Keratinocyte (primary cell): ENCODE measurements around the gene TH. TPM values are rescaled to one million over a fixed set of nuclear protein-coding genes. Genes with fewer than 3 reads are reported as not detected.

ENCODE experiments used
- DNase-seq: peaks from one replicate; pipeline ENCODE4 v3.0.0-alpha.2; 2011; ENCODE audit warnings: low read depth, missing footprints, low spot score
- FAIRE-seq: peaks from 2 replicates; lab custom pipeline; 2011; peaks lifted over from hg19 to GRCh38; lab: Jason Lieb, UNC
- H2AFZ ChIP-seq: 2 replicates; pipeline ENCODE4 v1.6.0; 2012; ENCODE audit warnings: low read length, control low read depth, inconsistent platforms; ENCODE audit not compliant: control insufficient read depth
- H3K27ac ChIP-seq: 2 replicates; pipeline ENCODE4 v1.5.1; 2011; ENCODE audit warnings: low read length; ENCODE audit not compliant: control insufficient read depth, insufficient read depth
- H3K27me3 ChIP-seq: 3 replicates; pipeline ENCODE4 v1.6.0; 2011; ENCODE audit warnings: low read length; ENCODE audit not compliant: control insufficient read depth, insufficient read depth; ENCODE audit errors: extremely low read depth
- H3K36me3 ChIP-seq, 2 experiments: 2 replicates in 1 of 2; 3 replicates in 1 of 2; pipeline ENCODE4 v1.5.1; 2011; ENCODE audit warnings: low read length in 2 of 2, mild to moderate bottlenecking in 1 of 2; ENCODE audit not compliant: control insufficient read depth in 2 of 2, insufficient read depth in 2 of 2; ENCODE audit errors: extremely low read depth in 1 of 2
- H3K4me1 ChIP-seq: 3 replicates; pipeline ENCODE4 v1.5.1; 2011; ENCODE audit warnings: low read length; ENCODE audit not compliant: control insufficient read depth, insufficient read depth; ENCODE audit errors: extremely low read depth
- H3K4me2 ChIP-seq: 3 replicates; pipeline ENCODE4 v1.6.0; 2011; ENCODE audit warnings: low read depth, low read length; ENCODE audit not compliant: control insufficient read depth, insufficient read depth; ENCODE audit errors: extremely low read depth
- H3K4me3 ChIP-seq, 3 experiments: fragments of 200-600 bp in 1 of 3; sonication (generic) in 1 of 3; 2 replicates in 2 of 3; 3 replicates in 1 of 3; pipeline ENCODE4 v1.5.1; 2011 to 2016; ENCODE audit warnings: low read length in 3 of 3, mild to moderate bottlenecking in 3 of 3, control low read depth in 2 of 3, inconsistent platforms in 1 of 3, low read depth in 1 of 3, mixed read lengths in 1 of 3, mixed run types in 1 of 3, moderate library complexity in 1 of 3; ENCODE audit not compliant: control insufficient read depth in 2 of 3, insufficient read depth in 2 of 3; ENCODE audit errors: extremely low read depth in 1 of 3
- H3K79me2 ChIP-seq: 2 replicates; pipeline ENCODE4 v1.6.0; 2012; ENCODE audit warnings: low read length; ENCODE audit not compliant: control insufficient read depth, insufficient read depth
- H3K9ac ChIP-seq: 3 replicates; pipeline ENCODE4 v1.6.0; 2011; ENCODE audit warnings: low read length; ENCODE audit not compliant: control insufficient read depth, insufficient read depth; ENCODE audit errors: extremely low read depth
- H3K9me1 ChIP-seq: 3 replicates; pipeline ENCODE4 v1.6.0; 2011; ENCODE audit warnings: low read length; ENCODE audit not compliant: control insufficient read depth, insufficient read depth; ENCODE audit errors: extremely low read depth
- H3K9me3 ChIP-seq: 2 replicates; pipeline ENCODE4 v1.5.1; 2012; ENCODE audit warnings: low read depth, low read length; ENCODE audit not compliant: control insufficient read depth
- H4K20me1 ChIP-seq: 3 replicates; pipeline ENCODE4 v1.6.0; 2011; ENCODE audit warnings: low read length; ENCODE audit not compliant: control insufficient read depth, insufficient read depth; ENCODE audit errors: extremely low read depth
- EZH2 ChIP-seq: IDR thresholded peaks from one replicate; pipeline ENCODE4 v1.6.1; 2012; ENCODE audit warnings: inconsistent platforms, mild to moderate bottlenecking, low read length, moderate library complexity
- dilution Hi-C: fragments of 300-500 bp; cut with MboI; formaldehyde crosslinking; loops from one replicate; pipeline ENCODE4 v1.7.0; 2020; ENCODE audit warnings: low sequenced_read_pairs; ENCODE audit not compliant: extremely low pct_ligation_motif_present
- polyA plus RNA-seq, 5 experiments: library from polyadenylated mRNA; depleted of rRNA in 3 of 5; stranded (reverse) in 3 of 5; stranded (forward) in 1 of 5; unstranded in 1 of 5; fragments of >200 nt; gene quantifications; 1 replicate in 1 of 5; 2 replicates in 3 of 5; 3 replicates in 1 of 5; pipeline versions ENCODE4 v1.2.1 to v1.2.3, GENCODE V29; 2011 to 2012; ENCODE audit warnings: missing spikeins in 2 of 5, low read depth in 1 of 5, low replicate concordance in 1 of 5
- TF ChIP-seq, protein P1 (sequence below), 3 experiments: IDR thresholded peaks in 1 of 3; conservative IDR thresholded peaks in 1 of 3; optimal IDR thresholded peaks in 1 of 3; 2 replicates in 2 of 3; 3 replicates in 1 of 3; pipeline versions ENCODE3 to v1.5.1; 2011; ENCODE audit warnings: low read length in 3 of 3, mild to moderate bottlenecking in 3 of 3, moderate library complexity in 2 of 3, control low read depth in 1 of 3, inconsistent platforms in 1 of 3; ENCODE audit not compliant: insufficient read depth in 2 of 3; ENCODE audit errors: extremely low read depth in 1 of 3

TH gene
- polyA plus RNA-seq, 1 donor (not counting 4 experiments of a cell fraction or from before 2014, with no cell fraction given): 0.50 TPM

DNA sequence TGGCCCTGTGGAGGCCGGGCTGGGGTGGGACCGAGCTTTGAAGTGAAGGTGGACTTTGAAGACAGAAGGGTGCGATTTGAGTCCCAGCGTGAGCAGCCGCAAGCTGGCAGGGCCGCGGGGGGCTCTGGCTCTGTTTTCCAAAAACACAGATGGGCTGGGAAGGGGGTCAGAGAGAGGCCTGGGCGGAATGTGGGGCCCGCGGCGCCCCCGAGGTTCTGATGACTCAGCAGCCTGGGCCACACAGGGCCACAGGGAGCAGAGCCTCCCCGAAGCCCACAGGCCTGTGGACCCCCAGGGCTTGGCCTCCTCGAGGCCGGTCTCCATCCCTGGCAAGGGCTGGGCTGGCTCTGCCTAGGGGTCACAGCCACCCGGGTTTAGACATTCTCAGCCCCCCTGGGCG lies 16.7 kb downstream of the TH start:
- TF ChIP-seq, protein P1, sequence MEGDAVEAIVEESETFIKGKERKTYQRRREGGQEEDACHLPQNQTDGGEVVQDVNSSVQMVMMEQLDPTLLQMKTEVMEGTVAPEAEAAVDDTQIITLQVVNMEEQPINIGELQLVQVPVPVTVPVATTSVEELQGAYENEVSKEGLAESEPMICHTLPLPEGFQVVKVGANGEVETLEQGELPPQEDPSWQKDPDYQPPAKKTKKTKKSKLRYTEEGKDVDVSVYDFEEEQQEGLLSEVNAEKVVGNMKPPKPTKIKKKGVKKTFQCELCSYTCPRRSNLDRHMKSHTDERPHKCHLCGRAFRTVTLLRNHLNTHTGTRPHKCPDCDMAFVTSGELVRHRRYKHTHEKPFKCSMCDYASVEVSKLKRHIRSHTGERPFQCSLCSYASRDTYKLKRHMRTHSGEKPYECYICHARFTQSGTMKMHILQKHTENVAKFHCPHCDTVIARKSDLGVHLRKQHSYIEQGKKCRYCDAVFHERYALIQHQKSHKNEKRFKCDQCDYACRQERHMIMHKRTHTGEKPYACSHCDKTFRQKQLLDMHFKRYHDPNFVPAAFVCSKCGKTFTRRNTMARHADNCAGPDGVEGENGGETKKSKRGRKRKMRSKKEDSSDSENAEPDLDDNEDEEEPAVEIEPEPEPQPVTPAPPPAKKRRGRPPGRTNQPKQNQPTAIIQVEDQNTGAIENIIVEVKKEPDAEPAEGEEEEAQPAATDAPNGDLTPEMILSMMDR (optimal IDR thresholded peaks at IDR 0.05 in 1 of 3, IDR thresholded peaks at IDR 0.05 in 1 of 3, conservative IDR thresholded peaks at IDR 0.05 in 1 of 3; ENCODE audit: extremely low read depth in 1 of 3, insufficient read depth in 2 of 3, low read length in 3 of 3): no peak
- TF ChIP-seq EZH2: no peak
- Histone ChIP-seq H3K4me3 (no peak overlapping the region), H3K4me1 (peaks cover 5% of the 10 kb centered on the region), H3K79me2 (no peaks in the 10 kb centered on the region), H4K20me1 (peaks cover 3% of the 10 kb centered on the region), H3K36me3 (no peaks in the 10 kb centered on the region), H3K9ac (no peak overlapping the region), H3K9me1 (no peaks in the 10 kb centered on the region), H2AFZ (no peak overlapping the region), H3K4me2 (no peak overlapping the region), H3K27me3 (peaks cover 16% of the 10 kb centered on the region), H3K9me3 (no peaks in the 10 kb centered on the region), H3K27ac (no peak overlapping the region)
- dilution Hi-C loops: no loop called here
- FAIRE-seq (no peak), DNase-seq (no peak)

DNA sequence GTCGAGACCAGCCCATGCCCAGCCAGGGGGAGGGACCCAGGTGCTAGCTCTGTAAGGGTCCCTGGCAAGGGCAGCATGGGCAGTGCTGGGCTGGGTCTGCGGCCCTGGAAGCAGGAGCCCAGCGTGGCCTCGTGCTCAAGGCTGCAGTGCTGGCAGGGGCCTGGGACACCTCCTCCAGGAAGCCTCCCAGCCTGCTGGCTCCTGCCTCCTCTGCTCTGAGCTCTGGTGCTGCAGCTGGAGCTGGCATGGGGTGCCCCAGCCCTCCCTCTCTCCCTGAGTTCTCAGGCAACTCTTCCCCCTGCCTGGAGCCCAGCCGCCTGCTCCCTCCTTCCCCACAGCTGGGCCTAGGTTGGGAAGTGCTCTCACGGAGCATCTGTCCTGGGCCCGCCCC lies 17.4 kb downstream of the TH start:
- H3K27me3 ChIP-seq: peaks cover 23% of the 10 kb centered on the region
- no peak overlapping the region for H2AFZ ChIP-seq
- no peaks in the 10 kb centered on the region for H3K9me1 ChIP-seq
- H3K79me2 ChIP-seq: no peaks in the 10 kb centered on the region
- peaks cover 5% of the 10 kb centered on the region for H3K4me1 ChIP-seq
- DNase-seq (no peak), FAIRE-seq (no peak)
- H3K4me3 ChIP-seq: no peak overlapping the region
- no peaks in the 10 kb centered on the region for H3K36me3 ChIP-seq
- dilution Hi-C loops: no loop called here
- no peak overlapping the region for H3K27ac ChIP-seq
- no peaks in the 10 kb centered on the region for H3K9me3 ChIP-seq
- peaks cover 3% of the 10 kb centered on the region for H4K20me1 ChIP-seq
- H3K9ac ChIP-seq: no peak overlapping the region
- TF ChIP-seq, protein P1 (optimal IDR thresholded peaks at IDR 0.05 in 1 of 3, IDR thresholded peaks at IDR 0.05 in 1 of 3, conservative IDR thresholded peaks at IDR 0.05 in 1 of 3; ENCODE audit: extremely low read depth in 1 of 3, insufficient read depth in 2 of 3, low read length in 3 of 3): no peak
- TF ChIP-seq EZH2: no peak
- H3K4me2 ChIP-seq: no peak overlapping the region
